HEK293 (cell line): ENCODE data around the gene SLC1A1.

Source experiments
- CTCF ChIA-PET: fragments of 350-600 bp; formaldehyde crosslinking; extraction: SDS; loops from one replicate; lab custom pipeline; 2021; ENCODE audit warnings: antibody characterized with exemption; lab: Yijun Ruan, JAX
- POLR2A ChIA-PET: fragments of 300-600 bp; formaldehyde crosslinking; extraction: SDS; loops from one replicate; lab custom pipeline; 2020; ENCODE audit warnings: antibody characterized with exemption, inconsistent platforms; lab: Yijun Ruan, JAX
- H3K27ac ChIP-seq: fragments of 200-500 bp; sonication (Bioruptor generic); 2 replicates; pipeline ENCODE4 v1.5.1; 2014; ENCODE audit warnings: low read depth, low read length, control low read depth, inconsistent platforms; ENCODE audit errors: extremely low read depth
- H3K36me3 ChIP-seq, 2 experiments: fragments of 200-500 bp in 1 of 2; sonication (Bioruptor generic) in 1 of 2; 1 replicate in 1 of 2; 2 replicates in 1 of 2; pipeline ENCODE4 v1.5.1; 2014 to 2017; ENCODE audit warnings: inconsistent platforms in 2 of 2, low read length in 2 of 2; ENCODE audit not compliant: control insufficient read depth in 2 of 2, insufficient read depth in 1 of 2
- H3K4me1 ChIP-seq: fragments of 200-500 bp; sonication (Bioruptor generic); 2 replicates; pipeline ENCODE4 v1.5.1; 2014; ENCODE audit warnings: mild to moderate bottlenecking, low read length, inconsistent platforms; ENCODE audit not compliant: control insufficient read depth, insufficient read depth
- H3K4me3 ChIP-seq: 2 replicates; pipeline ENCODE4 v1.5.1; 2011; ENCODE audit warnings: low read depth, mild to moderate bottlenecking, control low read depth, low read length, moderate library complexity
- H3K9me3 ChIP-seq: fragments of 200-500 bp; sonication (Bioruptor generic); 2 replicates; pipeline ENCODE4 v1.5.1; 2014; ENCODE audit warnings: low read depth, low read length, inconsistent platforms; ENCODE audit not compliant: control insufficient read depth, insufficient read depth
- GLIS1 ChIP-seq: fragments of 450-650 bp; formaldehyde crosslinking; IDR thresholded peaks from 2 replicates; pipeline ENCODE4 v1.5.1; 2016; ENCODE audit warnings: missing biosample characterization, missing genetic modification characterization
- GLIS2 ChIP-seq: fragments of 450-650 bp; formaldehyde crosslinking; IDR thresholded peaks from 2 replicates; pipeline ENCODE4 v1.5.1; 2016; ENCODE audit warnings: missing biosample characterization, missing genetic modification characterization
- PRDM10 ChIP-seq: fragments of 450-650 bp; formaldehyde crosslinking; IDR thresholded peaks from 2 replicates; pipeline ENCODE4 v1.5.1; 2016; ENCODE audit warnings: missing biosample characterization, missing genetic modification characterization
- REST ChIP-seq: fragments of 450-650 bp; formaldehyde crosslinking; IDR thresholded peaks from 2 replicates; pipeline ENCODE4 v1.5.1; 2016; ENCODE audit warnings: missing biosample characterization, missing genetic modification characterization
- ZBTB17 ChIP-seq: fragments of 450-650 bp; formaldehyde crosslinking; IDR thresholded peaks from 2 replicates; pipeline ENCODE4 v1.5.1; 2016; ENCODE audit warnings: missing biosample characterization, missing genetic modification characterization
- ZBTB20 ChIP-seq: fragments of 450-650 bp; formaldehyde crosslinking; IDR thresholded peaks from 2 replicates; pipeline ENCODE4 v1.5.1; 2016; ENCODE audit warnings: missing biosample characterization, missing genetic modification characterization
- ZBTB21 ChIP-seq: fragments of 450-650 bp; formaldehyde crosslinking; IDR thresholded peaks from 2 replicates; pipeline ENCODE4 v1.5.1; 2017; ENCODE audit warnings: missing biosample characterization, missing genetic modification characterization
- ZBTB26 ChIP-seq: fragments of 450-650 bp; formaldehyde crosslinking; optimal IDR thresholded peaks from 2 replicates; pipeline ENCODE3; 2016; ENCODE audit warnings: missing biosample characterization, mild to moderate bottlenecking, missing genetic modification characterization
- ZBTB48 ChIP-seq: fragments of 450-650 bp; formaldehyde crosslinking; IDR thresholded peaks from 2 replicates; pipeline ENCODE4 v1.5.1; 2016; ENCODE audit warnings: missing biosample characterization, missing genetic modification characterization
- ZEB2 ChIP-seq: fragments of 450-650 bp; formaldehyde crosslinking; IDR thresholded peaks from 2 replicates; pipeline ENCODE4 v1.5.1; 2016; ENCODE audit warnings: missing biosample characterization, missing genetic modification characterization
- ZNF16 ChIP-seq: fragments of 450-650 bp; formaldehyde crosslinking; IDR thresholded peaks from 2 replicates; pipeline ENCODE4 v1.5.1; 2016; ENCODE audit warnings: low read depth, missing biosample characterization, missing genetic modification characterization
- ZNF214 ChIP-seq: fragments of 450-650 bp; formaldehyde crosslinking; IDR thresholded peaks from 2 replicates; pipeline ENCODE4 v1.5.1; 2017; ENCODE audit warnings: missing biosample characterization, mild to moderate bottlenecking, missing genetic modification characterization, borderline replicate concordance
- ZNF335 ChIP-seq: fragments of 450-650 bp; formaldehyde crosslinking; conservative IDR thresholded peaks from 2 replicates; pipeline ENCODE4 v1.5.1; 2016; ENCODE audit warnings: missing biosample characterization, missing genetic modification characterization
- ZNF423 ChIP-seq: fragments of 450-650 bp; formaldehyde crosslinking; IDR thresholded peaks from 2 replicates; pipeline ENCODE4 v1.5.1; 2016; ENCODE audit warnings: missing biosample characterization, missing genetic modification characterization
- ZNF558 ChIP-seq: fragments of 450-650 bp; formaldehyde crosslinking; IDR thresholded peaks from 2 replicates; pipeline ENCODE4 v1.5.1; 2016; ENCODE audit warnings: missing biosample characterization, missing genetic modification characterization
- ZNF610 ChIP-seq: fragments of 450-650 bp; formaldehyde crosslinking; IDR thresholded peaks from 2 replicates; pipeline ENCODE4 v1.5.1; 2016; ENCODE audit warnings: missing biosample characterization, missing genetic modification characterization, borderline replicate concordance
- ZNF629 ChIP-seq: fragments of 450-650 bp; formaldehyde crosslinking; IDR thresholded peaks from 2 replicates; pipeline ENCODE4 v1.5.1; 2017; ENCODE audit warnings: missing biosample characterization, missing genetic modification characterization
- ZNF791 ChIP-seq: fragments of 450-650 bp; formaldehyde crosslinking; IDR thresholded peaks from 2 replicates; pipeline ENCODE4 v1.5.1; 2016; ENCODE audit warnings: missing biosample characterization, missing genetic modification characterization

SLC1A1 gene

GRCh38 chr9:4490705-4491625 is 697 bp downstream of the SLC1A1 start:
- Histone ChIP-seq H3K9me3 (no peaks in the 10 kb centered on the region), H3K4me1 (peaks cover 3% of the 10 kb centered on the region; the same call in 1 of the 2 replicates), H3K27ac (peak overlapping the region; percentile 53; the same call in 1 of the 2 replicates), H3K4me3 (peak overlapping the region; percentile 58)
- TF ChIP-seq ZNF16 (tag by site-specific recombination): no peak
- peak; percentile 57; the same call in 1 of the 2 replicates for TF ChIP-seq ZBTB48 (tag by site-specific recombination)
- peak; percentile 69 for TF ChIP-seq ZBTB17
- peak; percentile 93 for TF ChIP-seq ZBTB26
- 0 out of 2 replicates have a peak, but pooled peaks have one; percentile 7 for TF ChIP-seq GLIS1
- peak; percentile 92 for TF ChIP-seq ZNF335 (tag by site-specific recombination)
- no peak for TF ChIP-seq ZNF629
- TF ChIP-seq PRDM10: peak; percentile 93
- TF ChIP-seq GLIS2 (tag by site-specific recombination): peak; percentile 27; the same call in 1 of the 2 replicates
- TF ChIP-seq ZNF214: no peak
- TF ChIP-seq ZEB2: no peak
- TF ChIP-seq ZNF558 (tag by site-specific recombination): no peak
- TF ChIP-seq ZNF610 (tag by site-specific recombination): no peak
- no peak for TF ChIP-seq ZNF791
- TF ChIP-seq ZNF423 (tag by site-specific recombination): peak; percentile 21; the same call in 1 of the 2 replicates
- TF ChIP-seq ZBTB21: no peak
- peak; percentile 61 for TF ChIP-seq ZBTB20 (tag by site-specific recombination)
- peak; percentile 71 for TF ChIP-seq REST (tag by site-specific recombination)
- TF ChIP-seq, all 188 proteins: peak for 10
- H3K36me3 ChIP-seq: no peaks in the 10 kb centered on the region
- POLR2A ChIA-PET: no interaction called here
- CTCF ChIA-PET: interaction anchor here (0.7 to 2.4 kb wide), 4 partner anchors 55 to 149 kb away, joined by 3 to 7 read pairs (median 3); no protein-coding TSS in a partner anchor
